Measurements from ENCODE around the gene A1CF. TPM values are rescaled to one million over a fixed set of nuclear protein-coding genes. Genes with fewer than 3 reads are reported as not detected.
"Not testable (repeated sequence)": the region's sequence is repeated elsewhere in the genome, so short reads cannot be mapped to it uniquely, and the experiment has no call there.

A1CF gene
- total RNA-seq, 1 experiment from 2014 or later, result not detected

DNA sequence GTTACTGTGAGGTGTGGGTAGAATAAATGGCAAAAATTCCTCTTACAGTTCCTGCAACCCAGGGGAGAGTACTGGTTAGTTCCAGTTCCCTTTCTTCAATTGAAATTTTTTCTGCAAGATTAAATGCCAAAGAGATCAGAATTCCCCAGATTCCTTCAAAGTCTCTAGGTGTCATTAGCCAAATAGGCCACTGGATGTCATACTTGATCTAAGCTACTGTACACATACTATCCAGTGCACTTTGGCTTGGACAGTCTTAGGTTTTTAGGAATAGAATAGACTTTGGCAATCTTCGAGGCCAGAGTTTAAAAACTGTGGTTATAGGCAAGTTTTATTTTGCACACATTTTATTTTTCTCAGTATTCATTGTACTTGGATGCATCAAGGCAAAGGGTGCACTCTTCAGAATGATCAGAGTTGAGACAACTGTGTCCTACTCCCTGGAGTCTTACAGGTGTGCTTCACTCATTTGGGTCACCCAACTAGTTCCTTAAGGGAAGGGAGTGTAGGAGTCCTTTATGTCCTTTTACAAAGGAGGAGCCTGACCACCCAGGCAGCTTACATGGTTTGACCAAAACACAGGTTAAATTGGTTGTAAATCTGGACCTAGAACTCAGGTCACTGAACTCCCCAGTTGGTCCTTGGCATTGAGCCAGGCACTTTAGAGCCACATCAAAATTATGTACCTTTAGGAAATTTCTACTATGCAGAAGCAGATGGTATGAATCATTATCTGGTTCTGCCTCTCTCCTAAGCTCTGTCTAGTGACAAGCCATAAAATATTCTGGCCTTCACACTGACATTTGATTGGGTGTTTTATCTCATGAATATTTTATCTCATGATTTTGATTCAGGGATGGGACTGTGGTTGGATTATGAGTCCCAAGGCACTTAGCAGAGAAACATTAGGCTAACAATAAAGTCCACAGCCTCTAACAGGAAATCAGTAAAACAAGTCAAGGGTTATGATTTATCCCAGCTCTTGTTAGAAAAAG, 96.2 kb downstream of the A1CF start:
- DNase-seq (ENCODE audit: low read depth), result peak; percentile 38

DNA sequence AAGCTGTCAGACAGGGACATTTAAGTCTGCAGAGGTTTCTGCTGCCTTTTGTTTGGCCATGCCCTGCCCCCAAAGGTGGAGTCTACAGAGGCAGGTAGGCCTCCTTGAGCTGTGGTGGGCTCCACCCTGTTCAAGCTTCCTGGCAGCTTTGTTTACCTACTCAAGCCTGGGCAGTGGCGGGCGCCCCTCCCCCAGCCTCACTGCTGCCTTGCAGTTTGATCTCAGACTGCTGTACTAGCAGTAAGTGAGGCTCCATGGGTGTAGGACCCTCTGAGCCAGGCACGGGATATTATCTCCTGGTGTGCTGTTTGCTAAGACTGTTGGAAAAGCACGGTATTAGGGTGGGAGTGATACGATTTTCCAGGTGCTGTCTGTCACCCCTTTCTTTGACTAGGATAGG, 97.5 kb downstream of the A1CF start:
- not testable (repeated sequence) for DNase-seq (ENCODE audit: low read depth)

DNA sequence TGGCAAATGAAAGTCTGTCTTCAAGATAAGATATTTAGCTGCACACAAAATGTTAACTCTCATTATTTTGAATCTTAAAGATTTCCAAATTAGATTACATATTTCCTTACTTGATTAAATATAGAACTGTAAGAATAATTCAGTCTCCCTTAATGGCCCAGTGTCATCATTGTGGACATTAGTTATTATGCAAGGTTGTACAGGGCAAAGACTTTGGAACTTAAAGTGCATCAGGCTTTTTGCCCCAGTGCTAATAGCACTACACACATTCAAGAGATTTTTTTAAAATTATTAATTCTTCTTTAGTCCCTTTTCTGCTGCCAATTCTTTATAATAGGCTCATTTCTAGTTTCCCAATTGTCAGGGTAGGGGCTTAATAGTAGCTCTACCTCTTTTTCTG, 103.4 kb downstream of the A1CF start:
- not testable (repeated sequence) for DNase-seq (ENCODE audit: low read depth)

DNA sequence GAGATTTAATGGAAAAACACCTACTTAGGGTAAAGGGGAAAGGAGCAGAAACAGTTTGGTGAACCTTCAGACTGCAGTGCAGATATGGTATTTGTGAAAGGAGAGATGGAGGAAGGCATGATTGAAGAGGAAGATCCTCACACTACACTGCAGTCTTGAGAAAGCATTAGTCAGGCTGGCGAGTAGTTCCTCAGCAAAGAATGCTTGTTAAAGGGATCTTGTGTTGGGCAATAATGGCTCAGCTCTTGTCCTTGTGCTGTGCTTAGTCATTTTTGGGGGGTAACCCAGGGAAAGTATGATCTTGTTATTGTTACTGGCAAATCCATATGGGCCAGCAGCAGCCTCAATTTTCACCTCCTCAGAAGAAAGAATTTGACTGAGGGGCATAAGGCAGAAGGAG, 105.4 kb downstream of the A1CF start:
- not testable (repeated sequence) for DNase-seq (ENCODE audit: low read depth)

DNA sequence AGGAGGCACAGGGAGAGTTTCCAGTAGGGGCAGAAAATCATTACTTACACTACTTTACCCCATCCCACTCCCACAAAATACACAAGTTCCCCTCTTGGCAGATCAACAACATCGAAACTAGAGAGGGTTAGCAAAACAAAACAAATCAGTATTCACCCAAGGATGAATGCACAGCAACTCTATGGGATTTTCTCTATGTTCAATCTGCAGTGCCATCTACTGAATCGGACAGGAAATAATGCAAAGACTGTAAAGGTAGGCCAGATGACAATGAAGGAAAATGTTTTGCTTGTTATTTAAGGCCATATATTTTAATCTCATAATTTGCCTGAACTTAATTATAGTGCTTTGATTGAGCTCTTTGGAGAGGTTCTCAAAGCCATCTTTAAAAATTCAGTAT, 110.6 kb downstream of the A1CF start:
- not testable (repeated sequence) for DNase-seq (ENCODE audit: low read depth)

DNA sequence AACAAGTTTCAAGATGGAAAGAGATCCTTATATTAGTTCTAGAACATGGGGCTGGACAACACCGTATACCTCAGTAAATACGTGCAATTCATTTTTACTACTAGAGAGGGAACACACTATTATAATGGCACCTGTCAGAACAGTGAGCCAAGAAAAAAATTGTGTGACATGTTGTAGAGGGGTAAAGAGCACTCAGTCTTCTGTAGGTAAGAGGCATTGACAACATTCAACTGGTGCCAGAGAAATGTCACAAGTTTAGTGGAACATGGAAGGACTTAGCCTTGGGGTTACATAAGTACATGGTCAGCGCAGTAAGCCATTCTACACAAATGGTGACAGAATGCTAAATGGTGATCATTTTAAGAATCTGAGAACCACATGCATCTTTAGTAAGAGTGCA, 113.4 kb downstream of the A1CF start:
- not testable (repeated sequence) for DNase-seq (ENCODE audit: low read depth)

DNA sequence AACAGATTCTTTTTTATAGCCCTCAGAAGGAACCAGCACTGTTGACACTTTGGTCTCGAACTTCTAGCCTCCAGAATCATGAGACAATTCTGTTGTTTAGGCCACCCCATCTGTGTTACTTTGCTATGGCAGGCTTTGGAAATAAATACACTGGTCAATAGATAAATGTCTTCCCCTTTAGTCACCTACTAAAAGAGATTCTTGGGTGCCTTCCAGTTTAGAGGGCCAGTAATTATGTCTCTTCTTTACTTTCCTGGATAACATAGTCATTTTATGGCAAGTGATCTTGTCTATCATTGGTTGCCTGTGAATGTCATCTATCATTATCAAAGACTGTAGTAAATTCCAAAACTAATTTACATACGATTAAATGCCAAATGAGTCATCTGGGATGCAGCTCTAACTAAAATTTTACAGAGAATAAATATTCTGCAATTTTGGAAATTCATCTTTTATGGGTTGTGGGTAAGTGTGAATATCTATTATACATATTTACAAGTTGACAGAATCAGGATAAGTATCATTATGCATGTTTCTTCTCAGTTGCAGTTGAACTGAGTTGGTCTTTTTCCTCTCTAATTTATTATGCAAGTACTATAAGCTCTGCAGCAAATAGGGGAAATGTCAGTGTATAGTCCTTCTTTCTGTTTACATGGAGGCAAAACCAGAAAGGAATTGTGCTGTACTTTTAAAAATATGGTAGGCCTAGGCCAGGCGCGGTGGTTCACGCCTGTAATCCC, 118.5 kb downstream of the A1CF start:
- DNase-seq (ENCODE audit: low read depth), result peak; percentile 39

Other genes starting within 250 kb of the A1CF start
- 3.2 and 6.6 TPM in 2 replicates for gene ASAH2B, start 145.7 kb downstream of the A1CF start, total RNA-seq (2014; rRNA removed; shearing (Covaris generic))
- gene PRKG1, start 188.9 kb upstream of the A1CF start, total RNA-seq (2014; rRNA removed; shearing (Covaris generic)), result 0.12 TPM in 1 of 2 replicates, not detected in the other

All from RPMI7951 (cell line).